NCI-H526 treated with DMSO at 0.1 percent for 48 hours (cell line): ENCODE measurements around the gene ADD3.

Source experiments
- DNase-seq: peaks from one replicate; lab custom pipeline; 2025; lab: John Stamatoyannopoulos, UW

ADD3 gene

GRCh38 chr10:110002801-110003523 is 4.8 kb upstream of the ADD3 start:
- DNase-seq = peak; percentile 56

GRCh38 chr10:110003524-110003885 is 4.3 kb upstream of the ADD3 start:
- no peak for DNase-seq

- no peak for DNase-seq
Observed at GRCh38 chr10:110005719-110006118, 2.1 kb upstream of the ADD3 start.

GRCh38 chr10:110006358-110007160 is 1.2 kb upstream of the ADD3 start:
- DNase-seq = no peak

- no peak for DNase-seq
Observed at GRCh38 chr10:110007161-110007700, 553 bp upstream of the ADD3 start.

- peak; percentile 17 for DNase-seq
Observed at GRCh38 chr10:110008518-110009339, 945 bp downstream of the ADD3 start.

GRCh38 chr10:110009736-110010475 is 2.1 kb downstream of the ADD3 start:
- DNase-seq = no peak

- DNase-seq = no peak
Observed at GRCh38 chr10:110010486-110011378, 2.9 kb downstream of the ADD3 start.

GRCh38 chr10:110011681-110012080 is 3.9 kb downstream of the ADD3 start:
- no peak for DNase-seq

- DNase-seq = no peak
Observed at GRCh38 chr10:110013630-110014293, 6.0 kb downstream of the ADD3 start.

- no peak for DNase-seq
Observed at GRCh38 chr10:110016039-110016438, 8.3 kb downstream of the ADD3 start.

GRCh38 chr10:110017052-110017451 is 9.3 kb downstream of the ADD3 start:
- no peak for DNase-seq

- no peak for DNase-seq
Observed at GRCh38 chr10:110017907-110018306, 10.1 kb downstream of the ADD3 start.

- DNase-seq = no peak
Observed at GRCh38 chr10:110020265-110020664, 12.5 kb downstream of the ADD3 start.

- no peak for DNase-seq
Observed at GRCh38 chr10:110022716-110023504, 15.1 kb downstream of the ADD3 start.

- DNase-seq = no peak
Observed at GRCh38 chr10:110023785-110024465, 16.1 kb downstream of the ADD3 start.

GRCh38 chr10:110029450-110029849 is 21.7 kb downstream of the ADD3 start:
- DNase-seq = no peak
